HepG2 (cell line): Measurements from ENCODE around the gene FAM118B. TPM values are rescaled to one million over a fixed set of nuclear protein-coding genes. Genes with fewer than 3 reads are reported as not detected.

ENCODE experiments used
- ELF1 ChIP-seq: sonication (generic); formaldehyde crosslinking; IDR thresholded peaks from 2 replicates; pipeline ENCODE4 v1.4.0; 2020; ENCODE audit warnings: missing genetic modification reagents
- FOXP4 ChIP-seq: sonication (generic); formaldehyde crosslinking; IDR thresholded peaks from 2 replicates; pipeline ENCODE4 v1.4.0; 2020; ENCODE audit warnings: missing genetic modification reagents
- GZF1 ChIP-seq: sonication (generic); formaldehyde crosslinking; IDR thresholded peaks from 2 replicates; pipeline ENCODE4 v1.5.1; 2020; ENCODE audit warnings: mild to moderate bottlenecking, missing genetic modification reagents
- HNRNPL ChIP-seq: fragments of 200-400 bp; formaldehyde crosslinking; IDR thresholded peaks from 2 replicates; pipeline ENCODE4 v1.6.1; 2017; ENCODE audit warnings: mild to moderate bottlenecking, low read depth, low read length
- HOMEZ ChIP-seq: IDR thresholded peaks from 2 replicates; pipeline ENCODE4 v1.6.1; 2016; ENCODE audit warnings: low read depth
- HOXA7 ChIP-seq: sonication (generic); formaldehyde crosslinking; IDR thresholded peaks from 2 replicates; pipeline ENCODE4 v1.8.1; 2022; ENCODE audit warnings: mild to moderate bottlenecking, missing genetic modification reagents, moderate library complexity
- KLF16 ChIP-seq, 2 experiments: sonication (generic) in 1 of 2; formaldehyde crosslinking in 1 of 2; IDR thresholded peaks; 2 replicates each; pipeline versions ENCODE4 v1.6.1 to v1.8.0; 2016 to 2023; ENCODE audit warnings: missing genetic modification reagents in 2 of 2, missing compliant biosample characterization in 1 of 2
- MYC ChIP-seq: sonication (generic); formaldehyde crosslinking; IDR thresholded peaks from 2 replicates; pipeline ENCODE4 v1.9.0; 2021; ENCODE audit warnings: missing genetic modification reagents, borderline replicate concordance
- MZF1 ChIP-seq: sonication (generic); formaldehyde crosslinking; IDR thresholded peaks from 2 replicates; pipeline ENCODE4 v1.8.1; 2023; ENCODE audit warnings: mild to moderate bottlenecking, missing genetic modification reagents, borderline replicate concordance
- PAWR ChIP-seq: sonication (generic); formaldehyde crosslinking; IDR thresholded peaks from 2 replicates; pipeline ENCODE4 v1.4.0; 2020; ENCODE audit warnings: missing genetic modification reagents, mild to moderate bottlenecking, borderline replicate concordance
- PRMT3 ChIP-seq: sonication (generic); formaldehyde crosslinking; IDR thresholded peaks from 2 replicates; pipeline ENCODE4 v1.8.1; 2022; ENCODE audit warnings: low read depth, mild to moderate bottlenecking, moderate library complexity, missing genetic modification reagents, borderline replicate concordance
- ZMYM4 ChIP-seq: sonication (generic); formaldehyde crosslinking; IDR thresholded peaks from 2 replicates; pipeline ENCODE4 v1.8.1; 2023; ENCODE audit warnings: mild to moderate bottlenecking, missing genetic modification reagents
- ZNF704 ChIP-seq: sonication (generic); formaldehyde crosslinking; IDR thresholded peaks from 2 replicates; pipeline ENCODE4 v1.8.1; 2023; ENCODE audit warnings: mild to moderate bottlenecking, inconsistent platforms, moderate library complexity, missing genetic modification reagents, borderline replicate concordance
- polyA plus RNA-seq, 8 experiments: library from polyadenylated mRNA; depleted of rRNA in 3 of 8; stranded (reverse) in 7 of 8; unstranded in 1 of 8; fragments of >200 nt; fragmentation: Illumina TruSeq in 4 of 8; extraction: Trizol in 4 of 8; gene quantifications; 2 replicates each; pipeline versions ENCODE4 v1.2.1 to v1.2.3, GENCODE V29; 2011 to 2016; ENCODE audit warnings: low read depth in 4 of 8, missing spikeins in 1 of 8, mixed read lengths in 1 of 8; ENCODE audit not compliant: insufficient read depth in 1 of 8
- total RNA-seq, 5 experiments: library from RNA; depleted of rRNA; stranded (reverse); fragments of >200 nt; fragmentation: Illumina TruSeq; extraction: Trizol; gene quantifications; 2 replicates each; pipeline ENCODE4 v1.2.3, GENCODE V29; 2016; ENCODE audit warnings: low read depth in 1 of 5
- TF ChIP-seq, protein P1 (sequence below), 2 experiments: sonication (generic) in 1 of 2; formaldehyde crosslinking in 1 of 2; IDR thresholded peaks; 2 replicates each; pipeline versions ENCODE4 v1.5.1 to v1.6.1; 2011 to 2020; ENCODE audit warnings: borderline replicate concordance in 1 of 2, low read depth in 1 of 2, low read length in 1 of 2, mild to moderate bottlenecking in 1 of 2, missing genetic modification reagents in 1 of 2, moderate library complexity in 1 of 2
- TF ChIP-seq, protein P2 (sequence below): sonication (generic); formaldehyde crosslinking; IDR thresholded peaks from 2 replicates; pipeline ENCODE4 v1.4.0; 2020; ENCODE audit warnings: missing genetic modification reagents
- TF ChIP-seq, protein P3 (sequence below): IDR thresholded peaks from 2 replicates; pipeline ENCODE4 v1.6.1; 2018; ENCODE audit warnings: missing genetic modification reagents

The FAM118B gene
- total and polyA plus RNA-seq, 2 of the 13 experiments (the other 11 are each of a cell fraction or from before 2014, with no cell fraction given): 10.2 to 25.7 TPM

- TF ChIP-seq FOXP4 (CRISPR knock-in tag) (no peak), PRMT3 (no peak), GZF1 (CRISPR knock-in tag) (peak; percentile 63; the same call in 1 of the 2 replicates), HOXA7 (CRISPR knock-in tag) (peak; percentile 57; the same call in 1 of the 2 replicates), HOMEZ (CRISPR knock-in tag) (peak; percentile 11; the same call in 1 of the 2 replicates), MYC (CRISPR knock-in tag) (peak; percentile 95), MZF1 (CRISPR knock-in tag) (0 out of 2 replicates have a peak, but pooled peaks have one; percentile 61), PAWR (CRISPR knock-in tag) (0 out of 2 replicates have a peak, but pooled peaks have one; percentile 63), ELF1 (CRISPR knock-in tag) (peak; percentile 29; the same call in 1 of the 2 replicates), KLF16 (CRISPR knock-in tag; IDR thresholded peaks at IDR 0.05) (peak in 1 of 2 experiments; percentile 95; a peak in 3 of 4 replicates), HNRNPL (no peak), ZNF704 (CRISPR knock-in tag) (peak; percentile 89), ZMYM4 (CRISPR knock-in tag) (peak; percentile 73)
- TF ChIP-seq, protein P1, sequence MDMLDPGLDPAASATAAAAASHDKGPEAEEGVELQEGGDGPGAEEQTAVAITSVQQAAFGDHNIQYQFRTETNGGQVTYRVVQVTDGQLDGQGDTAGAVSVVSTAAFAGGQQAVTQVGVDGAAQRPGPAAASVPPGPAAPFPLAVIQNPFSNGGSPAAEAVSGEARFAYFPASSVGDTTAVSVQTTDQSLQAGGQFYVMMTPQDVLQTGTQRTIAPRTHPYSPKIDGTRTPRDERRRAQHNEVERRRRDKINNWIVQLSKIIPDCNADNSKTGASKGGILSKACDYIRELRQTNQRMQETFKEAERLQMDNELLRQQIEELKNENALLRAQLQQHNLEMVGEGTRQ (IDR thresholded peaks at IDR 0.05; ENCODE audit: low read depth, low read length): no peak
- TF ChIP-seq, protein P1 (CRISPR knock-in tag; IDR thresholded peaks at IDR 0.05; ENCODE audit: borderline replicate concordance): no peak
- TF ChIP-seq, protein P2, sequence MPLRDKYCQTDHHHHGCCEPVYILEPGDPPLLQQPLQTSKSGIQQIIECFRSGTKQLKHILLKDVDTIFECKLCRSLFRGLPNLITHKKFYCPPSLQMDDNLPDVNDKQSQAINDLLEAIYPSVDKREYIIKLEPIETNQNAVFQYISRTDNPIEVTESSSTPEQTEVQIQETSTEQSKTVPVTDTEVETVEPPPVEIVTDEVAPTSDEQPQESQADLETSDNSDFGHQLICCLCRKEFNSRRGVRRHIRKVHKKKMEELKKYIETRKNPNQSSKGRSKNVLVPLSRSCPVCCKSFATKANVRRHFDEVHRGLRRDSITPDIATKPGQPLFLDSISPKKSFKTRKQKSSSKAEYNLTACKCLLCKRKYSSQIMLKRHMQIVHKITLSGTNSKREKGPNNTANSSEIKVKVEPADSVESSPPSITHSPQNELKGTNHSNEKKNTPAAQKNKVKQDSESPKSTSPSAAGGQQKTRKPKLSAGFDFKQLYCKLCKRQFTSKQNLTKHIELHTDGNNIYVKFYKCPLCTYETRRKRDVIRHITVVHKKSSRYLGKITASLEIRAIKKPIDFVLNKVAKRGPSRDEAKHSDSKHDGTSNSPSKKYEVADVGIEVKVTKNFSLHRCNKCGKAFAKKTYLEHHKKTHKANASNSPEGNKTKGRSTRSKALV (CRISPR knock-in tag): peak; percentile 72; the same call in 1 of the 2 replicates
- TF ChIP-seq, protein P3, sequence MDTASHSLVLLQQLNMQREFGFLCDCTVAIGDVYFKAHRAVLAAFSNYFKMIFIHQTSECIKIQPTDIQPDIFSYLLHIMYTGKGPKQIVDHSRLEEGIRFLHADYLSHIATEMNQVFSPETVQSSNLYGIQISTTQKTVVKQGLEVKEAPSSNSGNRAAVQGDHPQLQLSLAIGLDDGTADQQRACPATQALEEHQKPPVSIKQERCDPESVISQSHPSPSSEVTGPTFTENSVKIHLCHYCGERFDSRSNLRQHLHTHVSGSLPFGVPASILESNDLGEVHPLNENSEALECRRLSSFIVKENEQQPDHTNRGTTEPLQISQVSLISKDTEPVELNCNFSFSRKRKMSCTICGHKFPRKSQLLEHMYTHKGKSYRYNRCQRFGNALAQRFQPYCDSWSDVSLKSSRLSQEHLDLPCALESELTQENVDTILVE (CRISPR knock-in tag): peak; percentile 32; the same call in 1 of the 2 replicates
These were observed 92.3 kb downstream of the FAM118B start, which contains the start of gene DCPS (continued) for GRCh38 chr11:126303623-126304456.
